Activated CD8-positive, alpha-beta memory T cell treated with anti-CD3 and anti-CD28 coated beads for 24 hours (primary cell): ENCODE measurements around the gene ENO1.
"Not testable (repeated sequence)": the region's sequence is repeated elsewhere in the genome, so short reads cannot be mapped to it uniquely, and the experiment has no call there.

Experiments
- DNase-seq: peaks from one replicate; pipeline ENCODE4 v3.0.0-alpha.2; 2020

Gene ENO1

GRCh38 chr1:8878448-8878697 is at the start of gene ENO1:
TSS of gene ENO1 (minus strand) at chr1:8878686. CDS start at chr1:8874908, 3,778 bp downstream.
- no peak for DNase-seq

DNA sequence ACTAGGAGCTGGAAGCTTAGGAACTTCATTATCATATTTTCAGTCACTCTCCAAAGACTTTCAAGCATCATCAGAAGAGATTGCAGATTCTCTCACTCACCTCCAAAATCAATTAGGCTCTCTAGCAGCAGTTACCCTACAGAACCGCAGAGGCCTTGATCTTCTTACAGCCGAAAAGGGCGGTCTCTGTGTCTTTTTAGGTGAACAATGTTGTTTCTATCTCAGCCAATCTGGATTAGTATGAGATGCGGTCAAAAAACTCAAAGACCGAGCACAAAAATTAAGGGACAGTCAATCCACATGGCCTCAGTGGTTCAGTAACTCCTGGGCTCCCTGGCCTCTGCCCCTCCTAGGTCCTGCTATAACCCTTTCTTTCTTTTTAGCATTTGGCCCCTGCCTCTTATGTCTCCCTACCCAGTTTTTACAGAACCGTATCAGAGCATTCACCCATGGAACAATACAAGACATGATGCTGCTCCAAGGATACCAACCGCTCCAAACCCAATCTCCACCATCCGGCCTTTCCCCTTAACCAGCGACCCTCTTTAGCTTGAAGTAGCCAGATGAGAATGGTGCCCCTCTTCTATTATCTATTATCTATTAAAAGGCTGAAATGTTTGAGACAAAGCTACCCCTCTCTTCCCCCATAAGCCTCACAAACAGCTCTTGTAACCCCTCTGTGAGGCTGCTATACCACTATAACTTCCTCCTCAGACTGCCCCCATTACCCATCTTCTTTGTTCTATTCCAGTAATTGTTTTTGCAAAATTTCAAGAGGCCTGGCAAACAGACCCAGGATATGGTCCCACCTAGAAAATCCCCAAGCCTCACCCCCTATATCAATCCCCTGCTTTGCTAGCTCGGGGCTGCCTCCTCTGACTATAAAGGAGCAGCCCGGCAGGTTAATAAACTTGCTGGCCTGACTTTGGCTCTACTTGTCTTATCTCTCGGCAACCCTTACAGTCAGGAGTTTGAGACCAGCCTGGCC is 48.5 kb upstream of the ENO1 start:
- DNase-seq: no peak

GRCh38 chr1:8925960-8926359 is 47.5 kb upstream of the ENO1 start:
- no peak for DNase-seq

DNA sequence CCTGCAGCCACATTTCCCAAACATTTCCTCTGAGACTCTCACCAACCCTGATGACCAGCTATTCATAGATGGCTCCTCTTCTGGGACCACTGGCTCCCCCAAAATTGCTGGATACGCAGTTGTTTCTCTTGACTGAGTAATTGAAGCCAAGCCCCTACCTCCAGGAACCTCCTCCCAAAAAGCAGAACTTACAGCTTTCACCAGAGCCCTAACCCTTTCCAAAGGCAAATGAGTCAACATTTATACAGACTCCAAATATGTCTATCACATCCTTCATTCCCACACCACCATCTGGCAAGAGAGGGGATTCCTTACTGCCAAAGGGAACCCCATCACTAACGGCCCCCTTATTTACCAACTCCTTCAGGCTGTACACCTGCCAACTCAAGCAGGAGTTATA is 46.9 kb upstream of the ENO1 start:
- DNase-seq: no peak

DNA sequence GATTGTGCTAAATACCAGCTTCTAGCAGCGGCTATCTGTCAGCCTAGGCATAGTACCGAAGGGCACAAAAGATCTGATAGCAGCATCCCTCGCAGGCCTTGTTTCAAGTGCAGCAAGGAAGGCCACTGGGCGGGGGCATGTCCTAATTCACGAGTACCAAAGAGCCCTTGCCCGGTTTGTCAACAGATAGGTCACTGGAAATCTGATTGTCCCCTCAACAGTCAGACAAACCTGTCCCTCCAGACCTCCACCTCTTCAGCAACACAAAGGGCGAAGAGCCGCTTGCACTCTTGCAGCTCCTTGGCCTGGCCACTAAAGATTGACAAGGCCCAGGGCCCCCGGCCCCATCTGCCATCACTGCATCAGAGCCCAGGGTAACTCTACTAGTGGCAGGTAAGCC is 44.5 kb upstream of the ENO1 start:
- no peak for DNase-seq

DNA sequence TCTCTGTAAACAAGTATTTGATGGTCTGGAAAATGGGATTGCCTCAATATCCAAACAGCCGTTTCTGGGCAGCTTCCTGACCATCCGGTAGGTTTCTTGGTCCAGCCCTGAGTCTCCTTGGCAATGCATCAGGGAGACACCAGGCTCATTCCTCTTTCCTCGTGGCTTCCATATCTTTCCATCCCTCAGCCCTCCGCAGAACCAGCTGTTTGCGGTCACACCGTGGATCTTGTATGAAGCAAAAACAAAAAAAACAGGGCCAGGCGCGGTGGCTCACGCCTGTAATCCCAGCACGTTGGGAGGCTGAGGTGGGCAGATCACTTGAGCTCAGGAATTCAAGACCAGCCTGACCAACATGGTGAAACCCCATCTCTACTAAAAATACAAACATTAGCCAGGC is 39.0 kb upstream of the ENO1 start:
- DNase-seq: not testable (repeated sequence)

DNA sequence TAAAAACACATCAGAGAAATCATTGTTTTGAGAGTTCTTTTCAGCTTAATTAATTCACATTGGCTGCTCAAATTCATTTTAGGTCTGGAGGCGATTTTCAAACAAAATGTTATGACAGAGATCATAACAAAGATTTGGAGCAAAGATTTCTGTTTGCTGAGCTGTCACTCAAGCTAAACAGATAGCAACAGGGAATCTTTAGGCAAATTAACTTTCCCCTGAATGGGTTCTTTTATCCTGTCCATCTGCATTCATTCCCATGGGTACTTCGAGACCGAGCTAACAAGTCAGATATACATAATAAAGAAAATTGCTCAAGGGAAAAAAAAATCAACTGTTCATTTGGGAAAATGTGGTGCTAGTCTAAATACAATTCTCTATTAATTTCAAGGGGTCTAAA is 37.0 kb upstream of the ENO1 start:
- no peak for DNase-seq

- DNase-seq: no peak
Measured at GRCh38 chr1:8914466-8914865, 36.0 kb upstream of the ENO1 start.

DNA sequence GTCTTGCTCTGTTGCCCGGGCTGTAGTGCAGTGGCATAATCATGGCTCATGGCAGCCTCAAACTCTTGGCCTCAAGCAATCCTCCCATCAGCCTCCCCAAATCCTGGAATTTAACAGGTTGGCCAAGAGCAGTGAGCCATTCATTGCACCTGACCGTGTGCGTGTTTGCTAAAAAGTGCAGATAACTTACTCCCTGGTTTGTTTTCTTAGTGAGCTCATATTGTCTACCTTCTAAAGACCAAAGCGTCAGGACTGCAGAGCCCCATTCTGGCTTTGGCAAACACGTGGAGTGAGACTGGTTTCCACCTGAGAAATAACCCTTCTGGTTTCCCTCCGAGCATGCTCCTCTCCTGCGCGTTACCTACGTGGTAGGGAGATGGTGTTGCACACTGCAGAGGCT is 35.0 kb upstream of the ENO1 start:
- no peak for DNase-seq

- DNase-seq: no peak
Measured at GRCh38 chr1:8911416-8912309, 33.2 kb upstream of the ENO1 start.

GRCh38 chr1:8910914-8911313 is 32.4 kb upstream of the ENO1 start:
- no peak for DNase-seq

- no peak for DNase-seq
Measured at GRCh38 chr1:8910331-8910730, 31.8 kb upstream of the ENO1 start.

DNA sequence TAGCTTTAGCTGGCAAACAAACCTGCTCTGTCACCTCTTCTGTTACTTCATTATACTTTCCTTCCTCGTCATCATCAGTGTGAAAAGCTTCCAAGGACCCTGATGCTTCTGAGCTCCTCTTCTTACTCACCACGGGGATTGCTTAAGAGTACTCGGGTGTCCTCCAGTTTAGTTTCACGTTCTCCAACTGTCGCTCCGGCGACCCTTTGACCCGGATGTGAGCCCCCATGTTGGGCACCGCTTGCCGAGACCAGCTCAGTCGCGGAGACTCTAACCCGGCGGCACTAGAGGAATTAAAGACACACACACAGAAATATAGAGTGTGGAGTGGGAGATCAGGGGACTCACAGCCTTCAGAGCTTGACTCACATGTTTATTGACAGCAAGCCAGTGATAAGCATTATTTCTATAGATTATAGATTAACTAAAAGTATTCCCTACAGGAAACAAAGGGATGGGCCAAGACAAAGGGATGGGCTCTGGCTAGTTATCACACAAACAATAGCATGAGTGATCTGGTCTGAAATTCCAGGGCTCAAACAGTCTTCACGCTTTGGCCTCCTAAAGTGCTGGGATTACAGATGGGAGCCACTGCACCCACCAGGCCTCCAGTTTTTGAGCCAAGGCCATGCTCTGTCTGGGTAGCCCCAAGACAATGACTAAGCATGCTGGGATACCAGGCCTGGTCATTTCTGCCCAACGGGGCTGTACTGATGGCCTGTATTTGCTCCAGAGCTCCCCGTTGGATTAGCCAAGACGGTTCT is 30.1 kb upstream of the ENO1 start:
- no peak for DNase-seq

DNA sequence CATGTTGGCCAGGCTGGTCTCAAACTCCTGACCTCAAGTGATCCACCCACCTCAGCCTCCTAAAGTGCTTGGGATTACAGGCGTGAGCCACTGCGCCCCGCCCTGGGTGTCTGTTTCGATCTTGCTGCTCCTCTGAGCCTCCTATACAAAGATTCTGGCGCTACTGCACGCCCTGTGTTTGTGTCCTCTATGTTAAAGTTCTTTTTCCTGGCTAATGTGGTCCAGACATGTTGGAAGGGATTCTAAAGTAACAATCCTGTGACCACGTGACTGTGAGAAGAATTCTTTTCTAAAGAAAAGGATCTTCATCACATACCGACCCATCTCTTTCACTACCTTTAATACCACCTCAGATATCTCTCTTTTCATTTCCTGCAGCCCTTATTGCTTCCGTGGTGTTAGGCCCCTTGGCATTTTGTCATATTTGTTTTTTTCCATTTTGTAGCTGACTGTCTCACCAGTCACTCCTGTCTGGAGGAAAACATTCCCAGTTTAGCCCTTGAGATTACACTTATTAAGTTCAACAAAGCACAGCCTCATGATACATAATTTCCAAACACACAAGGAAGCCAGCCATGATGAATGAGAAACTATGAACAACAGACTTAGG is 27.2 kb upstream of the ENO1 start:
- DNase-seq: no peak

DNA sequence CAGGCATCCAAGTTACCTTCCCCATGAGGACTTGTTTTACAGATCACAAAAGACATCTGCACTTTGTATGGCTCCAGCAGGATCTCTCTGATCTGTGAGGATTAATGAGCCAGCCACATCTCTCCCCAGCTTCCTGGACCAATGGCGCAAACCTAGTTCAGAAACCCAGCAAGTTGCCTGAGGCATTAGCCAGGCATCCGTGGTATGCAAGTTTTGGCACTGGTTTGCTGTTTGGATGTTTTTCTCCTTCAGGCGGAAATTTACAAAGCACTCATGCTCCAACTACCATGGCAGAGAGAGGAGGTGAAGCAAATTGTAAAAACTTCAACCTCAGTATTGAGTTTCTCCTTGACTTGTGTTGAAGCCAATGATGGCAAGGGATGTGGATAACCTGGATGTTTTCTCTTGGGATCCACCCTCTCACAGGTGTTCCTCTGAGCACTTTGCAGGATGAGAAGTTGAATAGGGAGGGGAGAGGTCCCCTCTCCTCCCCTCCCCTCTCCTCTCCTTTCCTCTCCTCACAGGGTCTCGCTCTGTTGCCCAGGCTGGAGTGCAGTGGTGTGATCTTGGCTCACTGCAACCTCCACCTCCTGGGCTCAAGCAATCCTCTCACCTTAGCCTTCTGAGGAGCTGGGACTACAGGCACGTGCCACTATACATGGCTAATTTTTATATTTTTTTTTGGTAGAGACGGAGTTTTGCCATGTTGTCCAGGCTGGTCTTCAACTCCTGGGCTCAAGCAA is 25.6 kb upstream of the ENO1 start:
- no peak for DNase-seq

DNA sequence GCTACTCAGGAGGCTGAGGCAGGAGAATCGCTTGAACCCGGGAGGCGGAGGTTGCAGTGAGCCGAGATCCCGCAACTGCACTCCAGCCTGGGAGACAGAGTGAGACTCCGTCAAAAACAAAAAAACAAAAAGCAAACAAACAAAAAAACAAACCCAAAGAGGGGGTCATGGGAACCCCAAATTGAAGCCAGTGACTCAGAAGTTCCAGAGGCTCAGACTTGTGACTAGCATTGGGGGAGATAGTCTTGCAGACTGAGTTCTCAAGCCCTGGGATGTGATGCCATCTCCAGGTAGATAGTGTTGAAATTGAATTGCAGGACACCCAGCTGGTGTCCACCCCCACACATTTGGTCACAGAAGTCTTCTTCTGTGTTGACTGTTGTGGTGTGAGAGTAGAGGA is 24.9 kb upstream of the ENO1 start:
- no peak for DNase-seq

- no peak for DNase-seq
Measured at GRCh38 chr1:8902765-8903164, 24.3 kb upstream of the ENO1 start.

GRCh38 chr1:8900684-8901083 is 22.2 kb upstream of the ENO1 start:
- DNase-seq: not testable (repeated sequence)

GRCh38 chr1:8899046-8899445 is 20.6 kb upstream of the ENO1 start:
- DNase-seq: no peak

GRCh38 chr1:8898418-8898817 is 19.9 kb upstream of the ENO1 start:
- DNase-seq: not testable (repeated sequence)

DNA sequence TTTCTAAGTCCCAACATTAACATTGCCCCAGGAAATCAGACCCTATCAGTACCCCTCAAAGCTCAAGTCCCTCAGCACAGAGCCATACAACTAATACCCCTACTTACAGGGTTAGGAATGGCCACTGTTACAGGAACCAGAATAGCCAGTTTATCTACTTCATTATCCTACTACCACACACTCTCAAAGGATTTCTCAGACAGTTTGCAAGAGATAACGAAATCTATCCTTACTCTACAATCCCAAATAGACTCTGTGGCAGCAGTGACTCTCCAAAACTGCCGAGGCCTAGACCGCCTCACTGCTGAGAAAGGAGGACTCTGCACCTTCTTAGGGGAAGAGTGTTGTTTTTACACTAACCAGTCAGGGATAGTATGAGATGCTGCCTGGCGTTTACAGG is 19.0 kb upstream of the ENO1 start:
- not testable (repeated sequence) for DNase-seq

- DNase-seq: not testable (repeated sequence)
Measured at GRCh38 chr1:8896775-8897174, 18.3 kb upstream of the ENO1 start.
